ENCODE data around the gene SLC66A1. TPM values are rescaled to one million over a fixed set of nuclear protein-coding genes. Genes with fewer than 3 reads are reported as not detected.

The SLC66A1 gene
- total and polyA plus RNA-seq, 9 of the 15 experiments (the other 6 are each of a cell fraction or from before 2014, with no cell fraction given), result 1.2 to 40.8 (median 18.6) TPM

DNA sequence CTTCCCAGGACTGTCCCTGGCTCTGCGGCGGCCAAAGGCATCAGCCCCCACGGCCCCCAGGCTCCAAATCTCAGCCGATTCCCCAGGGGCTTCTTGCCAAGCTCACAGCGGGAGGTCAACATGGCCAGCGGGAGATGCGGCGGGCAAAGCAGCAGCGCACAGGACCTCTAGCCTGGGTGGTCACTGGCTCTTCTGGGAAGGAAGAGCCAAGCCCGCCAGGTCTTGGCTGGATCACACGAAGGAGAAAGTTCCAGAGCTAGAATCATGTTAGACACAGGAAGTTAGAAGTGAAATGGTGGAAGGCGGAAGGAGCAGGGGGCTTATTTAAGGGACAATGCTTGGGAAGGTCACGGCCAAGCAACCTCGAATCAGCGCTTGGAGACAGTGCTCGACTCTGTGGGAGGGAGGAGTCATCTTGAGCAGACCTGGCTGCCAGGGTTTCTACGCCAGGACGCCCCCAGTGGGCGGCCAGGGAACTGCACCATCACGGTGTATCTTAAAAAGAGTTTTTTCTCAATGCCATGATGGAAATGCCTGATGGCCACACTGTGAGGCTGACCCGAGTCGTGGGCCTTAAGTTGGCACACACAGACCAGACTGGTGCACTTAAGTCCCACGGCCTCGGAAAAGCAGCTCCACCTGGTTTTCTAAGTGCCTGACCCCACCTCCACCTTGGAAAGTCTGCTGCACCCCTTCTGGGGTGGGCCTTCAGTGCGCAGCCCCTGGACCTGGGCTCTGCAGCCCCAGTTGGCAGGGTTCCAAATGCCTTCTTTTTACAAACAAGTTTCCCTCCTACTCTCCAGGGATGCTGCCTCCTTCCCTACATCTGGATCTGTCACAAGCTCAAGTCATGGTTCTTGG lies 29.3 kb downstream of the SLC66A1 start (continued):
- no peak for TF ChIP-seq NR4A1 (CRISPR knock-in tag; IDR thresholded peaks at IDR 0.05)
- TF ChIP-seq NR4A1 (tag; IDR thresholded peaks at IDR 0.05), result no peak
- TF ChIP-seq ZNF354B (CRISPR knock-in tag; IDR thresholded peaks at IDR 0.05), result no peak
- TF ChIP-seq JUND (IDR thresholded peaks at IDR 0.05; ENCODE audit: borderline replicate concordance, low read depth, low read length), result peak; percentile 59
- TF ChIP-seq JUND (tag; IDR thresholded peaks at IDR 0.05; ENCODE audit: borderline replicate concordance, low read depth, low read length), result no peak
- TF ChIP-seq ZBTB34 (CRISPR knock-in tag; IDR thresholded peaks at IDR 0.05), result no peak
- TF ChIP-seq, protein P1, sequence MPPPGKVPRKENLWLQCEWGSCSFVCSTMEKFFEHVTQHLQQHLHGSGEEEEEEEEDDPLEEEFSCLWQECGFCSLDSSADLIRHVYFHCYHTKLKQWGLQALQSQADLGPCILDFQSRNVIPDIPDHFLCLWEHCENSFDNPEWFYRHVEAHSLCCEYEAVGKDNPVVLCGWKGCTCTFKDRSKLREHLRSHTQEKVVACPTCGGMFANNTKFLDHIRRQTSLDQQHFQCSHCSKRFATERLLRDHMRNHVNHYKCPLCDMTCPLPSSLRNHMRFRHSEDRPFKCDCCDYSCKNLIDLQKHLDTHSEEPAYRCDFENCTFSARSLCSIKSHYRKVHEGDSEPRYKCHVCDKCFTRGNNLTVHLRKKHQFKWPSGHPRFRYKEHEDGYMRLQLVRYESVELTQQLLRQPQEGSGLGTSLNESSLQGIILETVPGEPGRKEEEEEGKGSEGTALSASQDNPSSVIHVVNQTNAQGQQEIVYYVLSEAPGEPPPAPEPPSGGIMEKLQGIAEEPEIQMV (tag; conservative IDR thresholded peaks at IDR 0.05; ENCODE audit: low read depth), result no peak
- peak; percentile 41; the same call in 1 of the 2 replicates for TF ChIP-seq ESRRA (IDR thresholded peaks at IDR 0.05; ENCODE audit: borderline replicate concordance, low read depth)
- no peak for TF ChIP-seq DNMT1 (IDR thresholded peaks at IDR 0.05)
- no peak for TF ChIP-seq ZNF717 (CRISPR knock-in tag; IDR thresholded peaks at IDR 0.05)
- TF ChIP-seq ZBTB40 (IDR thresholded peaks at IDR 0.05), result no peak
- no peak for TF ChIP-seq ZBTB40 (CRISPR knock-in tag; IDR thresholded peaks at IDR 0.05)
- TF ChIP-seq ZNF175 (CRISPR knock-in tag; IDR thresholded peaks at IDR 0.05; ENCODE audit: low read depth), result no peak
- peak; percentile 65 for TF ChIP-seq NFE2 (IDR thresholded peaks at IDR 0.05; ENCODE audit: low read depth)
- TF ChIP-seq ATF7 (IDR thresholded peaks at IDR 0.05), result peak; percentile 37; the same call in 1 of the 2 replicates

All from K562 (cell line).